Astrocyte (in vitro differentiated cells and primary cell): Measurements from ENCODE around the gene AGPAT1. TPM values are rescaled to one million over a fixed set of nuclear protein-coding genes. Genes with fewer than 3 reads are reported as not detected.

ENCODE experiments used
- DNase-seq: peaks from one replicate; pipeline ENCODE4 v3.0.0-alpha.2; 2010; ENCODE audit warnings: low read depth
- FAIRE-seq: peaks from 2 replicates; lab custom pipeline; 2011; peaks lifted over from hg19 to GRCh38; lab: Jason Lieb, UNC
- H2AFZ ChIP-seq: 2 replicates; pipeline ENCODE4 v1.6.0; 2012; ENCODE audit warnings: low read depth, low read length, inconsistent platforms
- H3K27ac ChIP-seq: 2 replicates; pipeline ENCODE4 v1.5.1; 2011; ENCODE audit warnings: low read depth, low read length, inconsistent platforms
- H3K27me3 ChIP-seq: 2 replicates; pipeline ENCODE4 v1.6.0; 2011; ENCODE audit warnings: low read length, inconsistent platforms; ENCODE audit not compliant: insufficient read depth
- H3K36me3 ChIP-seq: 2 replicates; pipeline ENCODE4 v1.5.1; 2011; ENCODE audit warnings: low read length, inconsistent platforms; ENCODE audit not compliant: insufficient read depth
- H3K4me1 ChIP-seq: 2 replicates; pipeline ENCODE4 v1.5.1; 2011; ENCODE audit warnings: low read length, inconsistent platforms; ENCODE audit not compliant: insufficient read depth
- H3K4me2 ChIP-seq: 2 replicates; pipeline ENCODE4 v1.6.0; 2012; ENCODE audit warnings: low read length, inconsistent platforms
- H3K4me3 ChIP-seq: 2 replicates; pipeline ENCODE4 v1.5.1; 2011; ENCODE audit warnings: low read depth, mild to moderate bottlenecking, low read length, inconsistent platforms; ENCODE audit not compliant: insufficient read depth
- H3K79me2 ChIP-seq: 2 replicates; pipeline ENCODE4 v1.6.0; 2012; ENCODE audit warnings: mild to moderate bottlenecking, low read length, inconsistent platforms; ENCODE audit not compliant: insufficient read depth
- H3K9ac ChIP-seq: 2 replicates; pipeline ENCODE4 v1.6.0; 2012; ENCODE audit warnings: mild to moderate bottlenecking, low read length, inconsistent platforms
- H3K9me3 ChIP-seq: 2 replicates; pipeline ENCODE4 v1.5.1; 2012; ENCODE audit warnings: low read depth, mild to moderate bottlenecking, low read length, inconsistent platforms; ENCODE audit not compliant: insufficient read depth
- H4K20me1 ChIP-seq: 2 replicates; pipeline ENCODE4 v1.6.0; 2012; ENCODE audit warnings: low read length, inconsistent platforms; ENCODE audit not compliant: insufficient read depth
- H3K27ac Mint-ChIP-seq: one replicate; pipeline ENCODE4 v1.8.0; 2021; ENCODE audit warnings: mild to moderate bottlenecking, mixed read lengths; ENCODE audit not compliant: unreplicated experiment
- H3K27me3 Mint-ChIP-seq: one replicate; pipeline ENCODE4 v1.8.0; 2021; ENCODE audit warnings: low read depth, mixed read lengths; ENCODE audit not compliant: unreplicated experiment
- H3K36me3 Mint-ChIP-seq: one replicate; pipeline ENCODE4 v1.8.0; 2021; ENCODE audit warnings: low read depth, mixed read lengths; ENCODE audit not compliant: unreplicated experiment
- H3K4me1 Mint-ChIP-seq: one replicate; pipeline ENCODE4 v1.8.0; 2021; ENCODE audit warnings: low read depth, mixed read lengths; ENCODE audit not compliant: unreplicated experiment
- H3K4me3 Mint-ChIP-seq: one replicate; pipeline ENCODE4 v1.8.0; 2021; ENCODE audit warnings: mild to moderate bottlenecking, moderate library complexity, mixed read lengths; ENCODE audit not compliant: unreplicated experiment
- H3K9me3 Mint-ChIP-seq: one replicate; pipeline ENCODE4 v1.8.0; 2021; ENCODE audit warnings: mild to moderate bottlenecking, mixed read lengths; ENCODE audit not compliant: unreplicated experiment
- CTCF ChIP-seq: IDR thresholded peaks from 2 replicates; pipeline ENCODE4 v1.5.1; 2011; ENCODE audit warnings: low read depth, mild to moderate bottlenecking, inconsistent platforms, low read length, moderate library complexity; ENCODE audit not compliant: insufficient read depth
- EZH2 ChIP-seq: IDR thresholded peaks from 2 replicates; pipeline ENCODE4 v1.6.1; 2012; ENCODE audit warnings: mild to moderate bottlenecking, low read length, inconsistent platforms; ENCODE audit not compliant: insufficient read depth
- total RNA-seq: library from RNA; stranded (reverse); gene quantifications from 2 replicates; pipeline ENCODE4 v1.2.1, GENCODE V29; 2021

AGPAT1 gene
- total RNA-seq, 1 donor from 2014 or later = 94.8 TPM

GRCh38 chr6:32137454-32137853 is 38.4 kb downstream of the AGPAT1 start:
- H3K4me2 ChIP-seq = no peak overlapping the region
- Mint-ChIP-seq H3K27me3 (peaks cover 3% of the 10 kb centered on the region), H3K4me1 (peaks cover 19% of the 10 kb centered on the region), H3K9me3 (no peaks in the 10 kb centered on the region), H3K36me3 (peaks cover 2% of the 10 kb centered on the region), H3K4me3 (no peak overlapping the region), H3K27ac (no peak overlapping the region)
- H3K79me2 ChIP-seq = no peaks in the 10 kb centered on the region
- H3K9me3 ChIP-seq = no peaks in the 10 kb centered on the region
- no peak overlapping the region for H3K9ac ChIP-seq
- H3K4me3 ChIP-seq = no peak overlapping the region
- H4K20me1 ChIP-seq = no peaks in the 10 kb centered on the region
- no peak for DNase-seq
- H3K4me1 ChIP-seq = no peaks in the 10 kb centered on the region
- no peak overlapping the region for H2AFZ ChIP-seq
- no peak for FAIRE-seq
- H3K27ac ChIP-seq = no peak overlapping the region
- no peaks in the 10 kb centered on the region for H3K36me3 ChIP-seq
- no peaks in the 10 kb centered on the region for H3K27me3 ChIP-seq
- TF ChIP-seq EZH2 (no peak), CTCF (no peak)

DNA sequence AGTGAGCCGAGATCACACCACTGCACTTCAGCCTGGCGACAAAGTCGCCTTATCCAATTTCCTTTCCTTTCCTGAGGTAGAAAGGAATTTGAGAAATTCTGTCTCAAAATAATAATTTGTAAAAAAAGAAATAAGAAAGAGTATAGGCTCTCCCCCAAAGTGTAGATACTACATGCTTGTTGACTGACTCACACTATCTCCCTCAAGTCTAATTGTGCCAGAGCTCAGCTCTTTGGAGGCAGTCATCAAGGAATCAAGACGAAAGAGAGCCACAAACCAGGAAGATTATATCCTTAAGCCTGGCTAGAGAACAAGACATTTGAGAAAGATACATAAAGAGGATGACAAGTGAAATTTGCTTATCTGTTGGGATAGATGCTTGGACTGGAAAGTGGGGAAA is 42.1 kb downstream of the AGPAT1 start:
- Histone ChIP-seq H4K20me1 (no peaks in the 10 kb centered on the region), H2AFZ (no peak overlapping the region), H3K9ac (no peak overlapping the region), H3K36me3 (no peaks in the 10 kb centered on the region), H3K4me2 (no peak overlapping the region), H3K27ac (no peak overlapping the region), H3K27me3 (no peaks in the 10 kb centered on the region), H3K9me3 (no peaks in the 10 kb centered on the region), H3K4me3 (no peak overlapping the region), H3K4me1 (peaks cover 10% of the 10 kb centered on the region), H3K79me2 (peaks cover 10% of the 10 kb centered on the region)
- Mint-ChIP-seq H3K27ac (no peak overlapping the region), H3K4me3 (no peak overlapping the region), H3K36me3 (peaks cover 2% of the 10 kb centered on the region), H3K9me3 (no peaks in the 10 kb centered on the region), H3K27me3 (peaks cover 3% of the 10 kb centered on the region), H3K4me1 (peaks cover 8% of the 10 kb centered on the region)
- FAIRE-seq (no peak), DNase-seq (peak; percentile 29)
- TF ChIP-seq CTCF (no peak), EZH2 (no peak)

DNA sequence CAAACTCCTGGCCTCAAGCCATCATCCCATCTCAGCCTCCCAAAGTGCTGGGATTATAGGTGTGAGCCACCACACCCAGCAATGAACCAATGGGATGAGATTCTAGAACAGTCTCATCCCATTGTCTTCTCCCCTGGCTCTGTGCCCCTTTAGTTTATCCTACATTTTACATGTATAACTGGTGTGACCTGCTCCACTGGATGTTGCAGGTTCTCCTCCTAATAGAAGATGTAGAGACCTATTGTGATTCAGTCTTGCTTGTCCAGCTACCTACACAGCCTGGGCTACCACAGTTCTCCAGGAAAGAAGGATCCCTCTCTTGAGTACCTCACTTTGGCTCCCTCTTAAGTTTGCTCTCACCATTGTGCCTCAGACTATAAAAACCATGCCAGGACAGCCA is 43.8 kb downstream of the AGPAT1 start:
- FAIRE-seq = no peak
- H3K4me1 ChIP-seq = peaks cover 19% of the 10 kb centered on the region

More for the DNA sequence above, 43.8 kb downstream of the AGPAT1 start:
- H2AFZ ChIP-seq = no peak overlapping the region
- H3K27ac ChIP-seq = no peak overlapping the region
- Mint-ChIP-seq H3K36me3 (no peaks in the 10 kb centered on the region), H3K4me1 (peaks cover 16% of the 10 kb centered on the region), H3K27ac (no peak overlapping the region), H3K9me3 (no peaks in the 10 kb centered on the region), H3K27me3 (peaks cover 3% of the 10 kb centered on the region), H3K4me3 (no peak overlapping the region)
- H3K4me2 ChIP-seq = no peak overlapping the region
- no peak overlapping the region for H3K4me3 ChIP-seq
- no peaks in the 10 kb centered on the region for H3K36me3 ChIP-seq
- no peaks in the 10 kb centered on the region for H3K9me3 ChIP-seq
- H3K9ac ChIP-seq = no peak overlapping the region
- no peaks in the 10 kb centered on the region for H4K20me1 ChIP-seq
- H3K79me2 ChIP-seq = peaks cover 23% of the 10 kb centered on the region
- H3K27me3 ChIP-seq = no peaks in the 10 kb centered on the region
- no peak for DNase-seq
- TF ChIP-seq EZH2 = no peak
- TF ChIP-seq CTCF = no peak
